ENCODE data around the gene SBF2.

- TF ChIP-seq CTCF (IDR thresholded peaks at IDR 0.05), result no peak
- no peak for TF ChIP-seq POLR2A (IDR thresholded peaks at IDR 0.05)
Measured at GRCh38 chr11:10323793-10324170, 29.8 kb upstream of the SBF2 start.
